Stimulated activated naive CD8-positive, alpha-beta T cell treated with anti-CD3 and anti-CD28 coated beads, Interleukin-15, amount 100 ng/mL, for 72 hours (primary cell): ENCODE results near the gene NPEPPS.

Experiments used
- ATAC-seq: fragments of 150-1000 bp; cut with Tn5 transposase; 2 replicates; pipeline ENCODE4 v1.10.0; 2021; ENCODE audit warnings: mild to moderate bottlenecking, moderate library complexity
- DNase-seq, 2 donors: peaks; one replicate each; pipeline ENCODE4 v3.0.0; 2021 to 2022
- H3K27ac Mint-ChIP-seq, 2 donors: one replicate each; pipeline ENCODE4 v1.8.0; 2022; ENCODE audit warnings: mild to moderate bottlenecking in 2 of 2, mixed read lengths in 2 of 2, moderate library complexity in 2 of 2
- H3K27me3 Mint-ChIP-seq: one replicate; pipeline ENCODE4 v1.8.0; 2022; ENCODE audit warnings: mixed read lengths
- H3K4me1 Mint-ChIP-seq: one replicate; pipeline ENCODE4 v1.8.0; 2022; ENCODE audit warnings: mild to moderate bottlenecking, mixed read lengths
- H3K4me3 Mint-ChIP-seq, 2 donors: one replicate each; pipeline ENCODE4 v1.8.0; 2022; ENCODE audit warnings: mild to moderate bottlenecking in 2 of 2, mixed read lengths in 2 of 2, moderate library complexity in 1 of 2
- H3K9me3 Mint-ChIP-seq, 2 donors: one replicate each; pipeline ENCODE4 v1.8.0; 2022; ENCODE audit warnings: mixed read lengths in 2 of 2

Gene NPEPPS

DNA sequence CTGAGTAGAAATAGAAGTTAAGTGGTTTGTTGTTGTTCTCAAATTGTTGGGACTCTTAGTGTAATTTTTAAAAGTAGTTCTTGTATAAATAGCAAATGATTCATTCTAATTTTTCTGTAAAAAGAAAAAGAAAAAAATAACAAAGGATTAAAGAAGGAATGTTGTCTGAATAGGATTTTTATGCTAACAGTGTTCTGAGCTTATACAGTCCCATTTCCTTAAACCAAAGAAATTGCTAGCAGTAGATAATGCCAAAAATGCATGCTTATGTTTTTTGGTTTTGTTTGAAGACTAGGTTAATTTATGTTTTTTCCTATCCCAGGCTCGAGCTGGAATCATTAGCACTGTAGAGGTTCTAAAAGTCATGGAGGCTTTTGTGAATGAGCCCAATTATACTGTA is 74.1 kb downstream of the NPEPPS start:
- Mint-ChIP-seq H3K4me3 (no peak overlapping the region), H3K27me3 (no peaks in the 10 kb centered on the region), H3K27ac (no peak overlapping the region), H3K9me3 (no peaks in the 10 kb centered on the region), H3K4me1 (peaks cover 2% of the 10 kb centered on the region)
- no peak for DNase-seq
- ATAC-seq: no peak

- DNase-seq: no peak
- H3K27me3 Mint-ChIP-seq: no peaks in the 10 kb centered on the region
- no peak for ATAC-seq
- H3K9me3 Mint-ChIP-seq: no peaks in the 10 kb centered on the region
- peaks cover 8% of the 10 kb centered on the region for H3K4me1 Mint-ChIP-seq
- H3K27ac Mint-ChIP-seq: peak overlapping the region in 1 of 2 donors; percentile 7
- H3K4me3 Mint-ChIP-seq: no peak overlapping the region
Measured at GRCh38 chr17:47607481-47607880, 76.6 kb downstream of the NPEPPS start.

- H3K27ac Mint-ChIP-seq: no peak overlapping the region
- peaks cover 8% of the 10 kb centered on the region for H3K4me1 Mint-ChIP-seq
- H3K4me3 Mint-ChIP-seq: no peak overlapping the region
- H3K9me3 Mint-ChIP-seq: no peaks in the 10 kb centered on the region
- DNase-seq: no peak
- no peak for ATAC-seq
- no peaks in the 10 kb centered on the region for H3K27me3 Mint-ChIP-seq
Measured at GRCh38 chr17:47611372-47612350, 80.8 kb downstream of the NPEPPS start.

- H3K27me3 Mint-ChIP-seq: no peaks in the 10 kb centered on the region
- ATAC-seq (no peak), DNase-seq (peak in 1 of 2 donors; percentile 7)
- no peak overlapping the region for H3K27ac Mint-ChIP-seq
- H3K9me3 Mint-ChIP-seq: no peaks in the 10 kb centered on the region
- no peak overlapping the region for H3K4me3 Mint-ChIP-seq
- peaks cover 25% of the 10 kb centered on the region for H3K4me1 Mint-ChIP-seq
Measured at GRCh38 chr17:47615766-47616424, 85.0 kb downstream of the NPEPPS start.

DNA sequence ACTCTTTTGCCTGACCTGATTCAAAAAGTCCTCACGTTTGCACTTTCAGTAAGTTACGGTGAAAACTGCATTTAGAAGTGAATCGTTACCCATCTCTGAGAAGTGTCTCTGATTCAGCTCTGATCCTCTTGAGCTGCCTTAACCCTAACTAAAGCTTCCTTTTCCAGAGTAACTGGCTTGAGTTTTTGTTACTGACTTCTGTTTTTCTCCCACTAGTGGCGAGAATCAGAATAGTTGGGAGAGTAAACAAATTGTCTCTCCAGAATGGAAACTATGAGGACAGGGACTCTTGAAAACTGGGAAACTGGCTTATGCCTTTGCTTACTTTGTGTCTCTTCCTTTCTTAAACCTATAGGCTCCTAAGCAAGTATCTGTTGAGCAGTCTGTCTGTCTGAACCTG is 87.5 kb downstream of the NPEPPS start:
- H3K4me3 Mint-ChIP-seq: no peak overlapping the region
- H3K9me3 Mint-ChIP-seq: no peaks in the 10 kb centered on the region
- H3K27ac Mint-ChIP-seq: peak overlapping the region in 1 of 2 donors; percentile 9
- no peak for ATAC-seq
- DNase-seq: no peak
- no peaks in the 10 kb centered on the region for H3K27me3 Mint-ChIP-seq
- peaks cover 33% of the 10 kb centered on the region for H3K4me1 Mint-ChIP-seq

DNA sequence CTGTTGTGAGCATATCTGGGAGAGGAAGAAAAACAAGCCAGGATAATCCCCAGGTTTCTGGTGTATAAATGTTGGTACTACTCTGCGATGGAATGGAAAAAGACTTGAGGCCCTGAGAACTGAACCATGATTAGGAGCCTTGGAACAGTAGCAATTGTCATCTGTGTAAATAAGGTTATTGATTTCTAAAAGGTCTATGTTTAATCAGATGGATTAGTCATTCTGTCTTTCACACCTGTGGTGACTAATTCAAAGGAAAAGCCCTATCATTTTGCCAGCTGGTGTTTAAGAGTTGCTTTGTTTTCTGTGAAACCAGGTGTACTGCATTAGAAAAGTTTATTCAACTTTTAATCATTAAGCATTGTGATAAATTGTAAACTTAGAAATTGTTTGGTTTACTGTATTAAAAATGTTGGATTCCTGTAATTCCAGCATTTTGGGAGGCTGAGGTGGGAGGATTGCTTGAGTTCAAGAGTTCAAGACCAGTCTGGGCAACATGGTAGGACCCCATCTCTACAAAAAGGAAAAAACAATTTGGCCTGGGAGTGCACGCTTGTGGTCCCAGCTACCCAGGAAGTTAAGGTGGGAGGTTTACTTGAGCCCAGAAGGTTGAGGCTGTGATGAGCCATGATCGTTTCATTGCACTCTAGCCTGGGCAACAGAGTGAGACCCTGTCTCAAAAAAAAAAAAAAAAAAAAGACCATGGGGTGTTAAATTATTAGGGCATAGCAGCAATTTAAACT is 89.8 kb downstream of the NPEPPS start:
- Mint-ChIP-seq H3K9me3 (no peaks in the 10 kb centered on the region), H3K27me3 (no peaks in the 10 kb centered on the region), H3K4me3 (peak overlapping the region; percentile 25 to 51), H3K27ac (peak overlapping the region; percentile 78 to 93), H3K4me1 (peaks cover 33% of the 10 kb centered on the region)
- ATAC-seq: peak; percentile 97
- DNase-seq: peak in 1 of 2 donors; percentile 2

DNA sequence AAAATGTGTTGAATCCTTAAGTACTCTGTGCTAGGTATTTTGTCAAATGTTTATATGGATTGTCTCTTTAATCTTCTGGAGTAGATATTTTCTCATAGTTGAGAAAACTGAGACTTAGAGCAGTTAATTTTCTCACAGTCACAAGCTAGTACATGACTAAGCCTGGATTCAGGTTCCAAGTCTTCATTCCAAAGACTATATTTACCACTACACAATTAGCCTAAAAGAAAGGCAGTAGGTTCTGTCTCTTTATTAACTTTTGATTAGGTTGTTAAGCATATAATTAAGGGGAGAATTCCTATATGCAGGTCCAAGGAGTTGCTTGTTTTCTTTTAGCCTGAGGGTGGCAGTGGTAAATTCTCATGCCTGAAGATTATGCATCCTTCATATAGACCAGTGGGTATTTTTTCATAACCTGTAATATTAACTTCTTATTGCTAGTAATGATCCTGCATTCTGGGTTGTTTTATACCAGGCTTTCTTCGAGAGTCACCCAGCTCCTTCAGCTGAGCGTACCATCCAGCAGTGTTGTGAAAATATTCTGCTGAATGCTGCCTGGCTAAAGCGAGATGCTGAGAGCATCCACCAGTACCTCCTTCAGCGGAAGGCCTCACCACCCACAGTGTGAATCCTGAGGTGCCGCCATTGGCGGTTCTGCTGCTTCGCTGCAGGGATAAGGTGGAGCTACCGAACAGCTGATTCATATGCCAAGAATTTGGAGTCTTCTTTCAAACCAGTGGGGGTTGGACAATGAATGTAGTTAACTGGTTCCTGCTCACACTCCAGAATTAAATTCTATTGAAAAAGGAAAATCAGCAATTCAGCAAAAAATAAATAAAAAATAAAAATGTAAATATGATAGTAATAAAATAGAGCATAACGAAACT is 90.6 kb downstream of the NPEPPS start:
- no peaks in the 10 kb centered on the region for H3K9me3 Mint-ChIP-seq
- peaks cover 33% of the 10 kb centered on the region for H3K4me1 Mint-ChIP-seq
- H3K4me3 Mint-ChIP-seq: no peak overlapping the region
- no peaks in the 10 kb centered on the region for H3K27me3 Mint-ChIP-seq
- peak overlapping the region; percentile 78 to 93 for H3K27ac Mint-ChIP-seq
- DNase-seq (no peak), ATAC-seq (no peak)

- Mint-ChIP-seq H3K27me3 (no peaks in the 10 kb centered on the region), H3K27ac (no peak overlapping the region), H3K4me1 (peaks cover 33% of the 10 kb centered on the region), H3K4me3 (no peak overlapping the region), H3K9me3 (no peaks in the 10 kb centered on the region)
- DNase-seq: no peak
- ATAC-seq: no peak
Measured at GRCh38 chr17:47622180-47622549, 91.3 kb downstream of the NPEPPS start.

- Mint-ChIP-seq H3K4me3 (no peak overlapping the region), H3K27ac (peak overlapping the region in 1 of 2 donors; percentile 34), H3K4me1 (peaks cover 20% of the 10 kb centered on the region), H3K9me3 (no peaks in the 10 kb centered on the region), H3K27me3 (no peaks in the 10 kb centered on the region)
- DNase-seq (no peak), ATAC-seq (no peak)
Measured at GRCh38 chr17:47624727-47625068, 93.8 kb downstream of the NPEPPS start.

DNA sequence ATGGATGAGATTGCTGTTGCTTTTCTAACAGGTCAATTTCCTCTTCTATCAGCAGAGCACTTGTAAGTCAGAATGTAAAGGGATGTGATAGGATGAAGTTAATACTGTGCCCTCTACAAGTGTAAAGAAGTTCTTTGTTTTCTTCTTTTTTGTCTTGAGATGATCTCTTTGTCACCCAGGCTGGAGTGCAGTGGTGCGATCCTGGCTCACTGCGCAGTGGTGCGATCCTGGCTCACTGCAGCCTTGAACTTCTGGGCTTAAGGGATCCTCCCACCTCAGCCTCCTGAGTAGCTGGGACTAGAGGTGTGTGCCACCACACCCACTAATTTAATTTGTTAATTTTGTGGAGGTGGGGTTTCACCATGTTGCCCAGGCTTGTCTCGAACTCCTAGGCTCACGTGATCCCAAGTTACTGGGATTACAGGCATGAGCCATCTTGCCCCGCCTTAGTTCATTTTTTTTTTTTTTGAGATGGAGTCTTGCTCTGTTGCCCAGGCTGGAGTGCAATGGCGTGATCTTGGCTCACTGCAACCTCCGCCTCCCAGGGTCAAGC is 97.2 kb downstream of the NPEPPS start:
- ATAC-seq: no peak
- Mint-ChIP-seq H3K27me3 (no peaks in the 10 kb centered on the region), H3K9me3 (no peaks in the 10 kb centered on the region), H3K4me1 (no peaks in the 10 kb centered on the region), H3K27ac (no peak overlapping the region), H3K4me3 (no peak overlapping the region)
- no peak for DNase-seq

- ATAC-seq (no peak), DNase-seq (no peak)
- Mint-ChIP-seq H3K4me1 (no peaks in the 10 kb centered on the region), H3K4me3 (no peak overlapping the region), H3K27me3 (no peaks in the 10 kb centered on the region), H3K9me3 (no peaks in the 10 kb centered on the region), H3K27ac (no peak overlapping the region)
Measured at GRCh38 chr17:47629826-47630225, 98.9 kb downstream of the NPEPPS start.

DNA sequence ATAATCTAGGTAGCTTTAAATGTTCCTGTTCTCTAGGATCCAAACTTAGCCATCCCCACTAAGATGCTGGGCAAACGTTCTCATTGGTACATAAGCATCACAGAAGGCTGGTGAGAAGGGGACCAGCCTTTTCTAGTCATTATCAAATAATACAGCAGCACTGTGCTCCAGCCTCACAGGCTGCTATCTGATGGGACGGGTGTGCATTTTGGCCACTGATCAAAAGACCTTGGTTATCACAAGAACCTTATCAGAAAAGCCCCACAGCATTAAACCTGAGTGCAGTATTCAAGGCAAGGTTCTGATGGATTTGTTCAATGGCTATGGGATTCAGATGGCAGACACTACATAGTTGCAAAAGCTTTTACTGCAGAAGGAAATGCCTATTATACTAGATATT is 99.7 kb downstream of the NPEPPS start:
- Mint-ChIP-seq H3K4me1 (no peaks in the 10 kb centered on the region), H3K27me3 (no peaks in the 10 kb centered on the region), H3K4me3 (no peak overlapping the region), H3K9me3 (no peaks in the 10 kb centered on the region), H3K27ac (no peak overlapping the region)
- DNase-seq (no peak), ATAC-seq (no peak)

GRCh38 chr17:47632991-47633390 is 102.1 kb downstream of the NPEPPS start:
- ATAC-seq: no peak
- no peak overlapping the region for H3K27ac Mint-ChIP-seq
- DNase-seq: no peak
- no peaks in the 10 kb centered on the region for H3K9me3 Mint-ChIP-seq
- H3K4me3 Mint-ChIP-seq: no peak overlapping the region
- H3K27me3 Mint-ChIP-seq: no peaks in the 10 kb centered on the region
- peaks cover 8% of the 10 kb centered on the region for H3K4me1 Mint-ChIP-seq

DNA sequence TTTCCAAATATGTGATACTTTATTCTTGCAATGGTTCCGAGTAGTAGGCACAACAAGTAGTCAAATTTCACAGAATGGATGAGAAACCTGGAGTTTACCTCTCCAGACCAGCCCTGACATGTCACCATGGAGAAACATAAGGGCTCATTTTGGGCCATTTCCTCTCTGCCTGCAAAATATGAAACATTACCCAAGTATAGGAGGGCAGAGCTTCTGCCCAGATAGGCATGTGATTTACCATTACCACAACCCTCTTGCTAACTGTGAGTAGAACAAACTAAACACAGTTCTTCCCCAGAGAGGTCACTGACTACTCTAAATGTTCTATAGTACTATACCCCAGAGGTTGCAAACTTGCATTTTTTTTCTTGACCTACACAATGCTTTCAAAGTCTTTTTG is 103.1 kb downstream of the NPEPPS start:
- no peak overlapping the region for H3K27ac Mint-ChIP-seq
- no peak for ATAC-seq
- H3K9me3 Mint-ChIP-seq: no peaks in the 10 kb centered on the region
- DNase-seq: no peak
- no peak overlapping the region for H3K4me3 Mint-ChIP-seq
- H3K4me1 Mint-ChIP-seq: peaks cover 8% of the 10 kb centered on the region
- H3K27me3 Mint-ChIP-seq: no peaks in the 10 kb centered on the region

GRCh38 chr17:47634870-47635269 is 104.0 kb downstream of the NPEPPS start:
- H3K4me1 Mint-ChIP-seq: peaks cover 8% of the 10 kb centered on the region
- ATAC-seq: no peak
- no peak overlapping the region for H3K27ac Mint-ChIP-seq

More at GRCh38 chr17:47634870-47635269, 104.0 kb downstream of the NPEPPS start:
- Mint-ChIP-seq H3K9me3 (no peaks in the 10 kb centered on the region), H3K4me3 (no peak overlapping the region), H3K27me3 (no peaks in the 10 kb centered on the region)
- DNase-seq: no peak
